ENCODE data around the gene HAUS7.
"Not testable (repeated sequence)": the region's sequence is repeated elsewhere in the genome, so short reads cannot be mapped to it uniquely, and the experiment has no call there.

The HAUS7 gene

GRCh38 chrX:153411255-153411987, 59.0 kb downstream of the HAUS7 start, which contains the start of gene ZFP92:
Gene ZFP92, plus strand, starts transcription at chrX:153411472. Its CDS starts 6,851 bp downstream, at chrX:153418323.
- FAIRE-seq (no peak), DNase-seq (ENCODE audit: low spot score) (no peak)

DNA sequence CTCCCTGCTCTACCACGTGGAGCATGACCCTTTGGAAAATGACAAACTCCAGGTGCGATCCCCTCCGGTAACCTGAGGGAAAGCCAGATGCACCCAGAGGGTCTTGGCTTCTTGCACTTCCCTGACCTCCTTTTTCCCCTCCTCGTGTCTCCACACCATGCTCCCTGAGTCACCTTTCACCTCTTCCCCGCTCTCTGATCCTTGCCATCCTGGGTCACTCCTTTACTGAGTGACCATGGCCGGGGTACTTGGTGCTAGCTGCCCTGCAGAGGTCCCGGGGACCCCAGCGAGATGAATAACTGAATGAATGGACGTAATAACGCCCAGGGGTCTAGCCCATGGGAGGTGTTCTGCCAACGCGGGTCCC, 59.5 kb downstream of the HAUS7 start:
- no peak for FAIRE-seq

GRCh38 chrX:153410373-153410772, 60.0 kb downstream of the HAUS7 start:
- FAIRE-seq: no peak
- DNase-seq (ENCODE audit: low spot score): no peak

More for the DNA sequence above, 59.5 kb downstream of the HAUS7 start:
- no peak for DNase-seq (ENCODE audit: low spot score)

DNA sequence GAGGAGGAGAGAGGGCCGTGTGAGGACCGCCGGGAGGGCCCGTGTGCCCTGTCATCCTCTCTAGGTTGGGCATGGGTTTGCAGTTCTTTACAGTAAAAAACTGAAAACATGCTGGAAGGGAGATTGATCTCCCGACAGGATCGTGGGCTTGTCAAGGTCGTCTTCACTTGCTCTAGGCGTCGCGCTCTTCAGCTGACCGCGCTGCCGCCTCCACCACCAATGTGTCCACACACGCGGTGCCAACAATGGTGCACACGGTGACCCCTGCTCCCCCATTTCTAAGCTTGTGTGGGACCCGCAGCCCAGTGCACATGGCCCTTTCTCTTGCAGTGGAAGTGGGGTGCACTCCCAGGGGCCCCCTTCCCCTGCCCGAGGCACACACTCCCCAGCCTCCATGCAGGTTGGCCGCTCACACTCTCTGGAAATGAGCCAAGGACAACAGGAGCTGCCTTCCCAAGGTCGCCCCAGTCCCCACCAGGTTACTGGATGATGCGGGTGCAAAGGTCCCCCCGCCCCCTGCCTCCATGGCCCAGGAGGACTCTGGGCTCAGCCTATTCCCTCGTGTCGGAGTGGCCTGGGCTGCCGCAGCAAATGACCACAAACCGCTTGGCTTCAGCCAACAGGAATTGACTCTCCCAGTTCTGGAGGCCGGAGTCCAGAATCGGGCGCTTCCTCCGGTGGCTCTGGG, 60.8 kb downstream of the HAUS7 start:
- no peak for FAIRE-seq
- DNase-seq (ENCODE audit: low spot score): no peak

GRCh38 chrX:153408871-153409351, 61.5 kb downstream of the HAUS7 start:
- DNase-seq (ENCODE audit: low spot score) (no peak), FAIRE-seq (no peak)

GRCh38 chrX:153408221-153408721, 62.1 kb downstream of the HAUS7 start:
- FAIRE-seq (no peak), DNase-seq (ENCODE audit: low spot score) (no peak)

GRCh38 chrX:153407736-153408135, 62.6 kb downstream of the HAUS7 start:
- no peak for FAIRE-seq
- DNase-seq (ENCODE audit: low spot score): no peak

DNA sequence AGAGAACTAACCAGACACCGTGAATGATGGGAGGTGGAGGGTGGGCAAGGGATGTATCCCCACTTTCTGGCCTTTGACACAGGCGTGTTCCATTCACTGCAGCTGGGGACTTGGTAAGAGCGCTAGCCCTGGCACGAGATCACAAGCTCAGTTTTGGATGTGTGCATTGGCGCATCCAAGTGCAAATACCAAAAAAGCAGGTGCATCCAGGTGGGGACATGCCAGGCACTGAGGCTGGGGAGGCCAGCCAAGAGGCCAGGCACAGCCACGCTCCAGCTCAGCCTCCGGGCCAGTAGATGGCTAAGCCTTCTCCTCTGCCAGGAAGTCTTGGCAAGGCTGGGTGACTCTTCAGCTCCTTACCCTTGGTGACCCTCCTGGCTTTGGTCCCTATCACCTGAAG, 63.5 kb downstream of the HAUS7 start:
- FAIRE-seq (no peak), DNase-seq (ENCODE audit: low spot score) (no peak)

- no peak for DNase-seq (ENCODE audit: low spot score)
- no peak for FAIRE-seq
Measured at GRCh38 chrX:153406011-153406410, 64.4 kb downstream of the HAUS7 start.

DNA sequence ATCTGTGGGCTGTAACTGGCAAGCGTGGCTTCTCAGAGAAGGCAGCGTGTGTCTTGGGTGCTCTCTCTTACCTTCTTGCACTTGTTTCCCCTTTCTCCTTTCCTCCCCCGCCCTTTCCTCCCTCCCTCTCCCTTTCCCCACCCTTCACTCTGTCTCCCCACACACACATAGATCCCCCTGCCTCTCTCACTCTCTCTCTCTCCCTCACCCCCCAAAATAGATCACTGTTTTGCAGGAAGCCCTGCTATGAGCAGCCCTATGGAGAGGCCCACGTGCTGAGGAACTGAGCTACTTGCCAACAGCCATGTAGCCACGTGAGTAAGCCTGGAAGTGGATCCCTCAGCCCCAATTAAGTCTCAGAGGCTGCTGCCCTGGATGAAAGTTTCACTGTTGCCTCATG, 65.0 kb downstream of the HAUS7 start:
- DNase-seq (ENCODE audit: low spot score) (no peak), FAIRE-seq (no peak)

GRCh38 chrX:153404333-153404732, 66.0 kb downstream of the HAUS7 start:
- FAIRE-seq; DNase-seq (ENCODE audit: low spot score): not testable (repeated sequence)

GRCh38 chrX:153401133-153401764, 69.1 kb downstream of the HAUS7 start, which contains the start of gene PNMA6E:
Gene PNMA6E, minus strand, starts transcription at chrX:153401350. Its CDS starts 2,501 bp downstream, at chrX:153398849.
- FAIRE-seq (no peak), DNase-seq (ENCODE audit: low spot score) (no peak)

DNA sequence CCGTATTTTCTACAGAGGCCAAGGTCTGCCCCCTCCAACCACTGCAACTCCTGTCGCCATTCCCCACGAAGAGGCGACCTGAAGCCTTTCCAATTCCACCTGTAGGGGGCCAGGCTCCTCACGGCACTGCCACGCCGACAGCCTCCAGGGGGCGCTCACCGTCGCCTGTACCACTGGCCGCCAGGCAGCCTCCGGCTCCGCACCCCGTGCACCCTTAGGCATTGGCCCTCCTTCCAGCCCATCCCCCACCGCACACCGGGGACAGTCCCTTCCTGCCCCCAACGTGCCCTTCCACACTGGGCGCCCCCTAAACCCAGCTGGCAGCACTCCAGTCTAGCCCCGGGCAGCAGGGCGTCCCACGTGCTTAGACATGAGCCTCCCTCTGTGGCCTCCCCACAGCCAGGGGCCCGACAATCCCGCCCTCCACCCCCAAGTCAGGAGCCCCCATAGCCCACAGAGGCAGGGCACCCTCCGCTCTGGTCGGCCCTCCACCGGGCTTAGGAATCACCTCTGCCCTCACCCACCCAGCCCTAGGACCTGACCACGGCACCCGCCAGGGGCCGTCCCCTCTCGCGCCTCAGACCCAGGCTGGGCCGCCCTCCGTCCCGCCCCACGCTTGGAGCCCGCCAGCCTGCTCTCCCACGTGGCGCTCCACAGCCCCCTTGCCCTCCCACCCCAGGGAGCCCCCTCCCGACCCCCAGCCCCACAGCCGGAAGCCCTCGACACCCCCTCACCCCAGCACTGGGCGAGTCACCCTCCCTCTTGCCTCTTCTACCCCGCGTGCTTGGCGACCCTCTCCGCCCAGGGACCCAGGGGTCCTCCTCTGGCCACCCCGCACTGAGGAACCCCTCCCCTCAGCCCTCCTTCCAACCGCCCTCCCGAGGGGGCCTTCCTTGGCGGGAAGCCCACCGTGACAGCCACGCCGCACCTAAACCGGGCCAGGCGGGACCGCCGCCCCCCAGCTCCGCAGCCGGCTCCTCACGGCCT, 69.9 kb downstream of the HAUS7 start:
- peak; percentile 10 for DNase-seq (ENCODE audit: low spot score)
- no peak for FAIRE-seq

DNA sequence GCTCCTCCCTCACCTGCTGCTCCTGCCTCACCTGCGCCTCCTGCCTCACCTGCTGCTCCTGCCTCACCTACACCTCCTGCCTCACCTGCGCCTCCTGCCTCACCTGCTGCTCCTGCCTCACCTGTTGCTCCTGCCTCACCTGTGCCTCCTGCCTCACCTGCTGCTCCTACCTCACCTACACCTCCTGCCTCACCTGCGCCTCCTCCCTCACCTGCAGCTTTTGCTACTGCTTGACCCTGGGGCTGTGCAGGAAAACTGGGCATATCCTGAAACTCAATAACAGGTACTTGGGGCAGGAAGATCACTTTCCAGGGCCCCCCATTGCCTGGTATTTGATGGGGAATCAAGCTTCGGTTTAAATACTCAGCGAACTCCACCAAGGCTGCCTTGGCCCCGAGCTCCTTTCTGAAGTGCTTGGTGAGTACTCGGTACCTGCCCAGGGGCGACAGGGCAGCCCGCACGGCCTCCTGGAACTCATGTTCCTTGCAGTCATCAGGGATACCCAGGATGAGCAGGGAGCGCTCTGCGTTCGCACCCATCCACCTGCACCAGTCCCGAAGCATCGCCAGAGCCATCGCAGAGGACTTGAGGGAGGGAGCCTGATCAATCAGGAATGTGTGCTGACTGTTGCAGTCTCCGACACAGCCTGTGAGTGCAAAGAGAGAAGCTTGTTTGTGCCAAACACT, 72.0 kb downstream of the HAUS7 start:
- FAIRE-seq: no peak
- DNase-seq (ENCODE audit: low spot score): no peak
